Activated B cell treated with CpG ODN at 0.5 μM for 24 hours (primary cell): Measurements from ENCODE around the gene DOCK3. TPM values are rescaled to one million over a fixed set of nuclear protein-coding genes. Genes with fewer than 3 reads are reported as not detected.

ENCODE experiments used
- ATAC-seq: fragments of 200-7000 bp; cut with Tn5 transposase; one replicate; pipeline ENCODE4 v1.10.0; 2021; ENCODE audit warnings: low read depth, mild to moderate bottlenecking, moderate library complexity
- CTCF ChIA-PET: fragments of 350-600 bp; sonication (Branson Sonifier 250); formaldehyde crosslinking; loops from one replicate; lab custom pipeline; 2021; ENCODE audit warnings: antibody characterized with exemption; lab: Charles Lee
- POLR2A ChIA-PET: fragments of 350-600 bp; sonication (Branson Sonifier 250); formaldehyde crosslinking; loops from one replicate; lab custom pipeline; 2021; ENCODE audit warnings: antibody characterized with exemption; lab: Charles Lee
- DNase-seq: peaks from one replicate; pipeline ENCODE4 v3.0.0; 2022
- H3K27ac Mint-ChIP-seq: one replicate; pipeline ENCODE4 v1.8.0; 2020; ENCODE audit warnings: mixed read lengths
- H3K27me3 Mint-ChIP-seq: one replicate; pipeline ENCODE4 v1.8.0; 2021; ENCODE audit warnings: mixed read lengths
- H3K36me3 Mint-ChIP-seq: one replicate; pipeline ENCODE4 v1.8.0; 2021; ENCODE audit warnings: low read depth, mixed read lengths
- H3K4me1 Mint-ChIP-seq: one replicate; pipeline ENCODE4 v1.8.0; 2021; ENCODE audit warnings: mixed read lengths
- H3K4me3 Mint-ChIP-seq: one replicate; pipeline ENCODE4 v1.8.0; 2020; ENCODE audit warnings: mild to moderate bottlenecking, mixed read lengths
- H3K9me3 Mint-ChIP-seq: one replicate; pipeline ENCODE4 v1.8.0; 2020; ENCODE audit warnings: mixed read lengths
- intact Hi-C: fragments of 100-400 bp; cut with micrococcal nuclease; formaldehyde crosslinking; loops from one replicate; pipeline ENCODE4 v1.15.1; 2024
- total RNA-seq: library from RNA; stranded (reverse); gene quantifications from 2 replicates; pipeline ENCODE4 v1.2.3, GENCODE V29; 2022
- TF ChIP-seq, protein P1 (sequence below): fragments of 200-600 bp; IDR thresholded peaks from one replicate; pipeline ENCODE4 v1.8.0; 2022; ENCODE audit warnings: antibody characterized with exemption, mild to moderate bottlenecking

DOCK3 gene
- total RNA-seq, 1 donor from 2014 or later = 0.04 TPM

DNA sequence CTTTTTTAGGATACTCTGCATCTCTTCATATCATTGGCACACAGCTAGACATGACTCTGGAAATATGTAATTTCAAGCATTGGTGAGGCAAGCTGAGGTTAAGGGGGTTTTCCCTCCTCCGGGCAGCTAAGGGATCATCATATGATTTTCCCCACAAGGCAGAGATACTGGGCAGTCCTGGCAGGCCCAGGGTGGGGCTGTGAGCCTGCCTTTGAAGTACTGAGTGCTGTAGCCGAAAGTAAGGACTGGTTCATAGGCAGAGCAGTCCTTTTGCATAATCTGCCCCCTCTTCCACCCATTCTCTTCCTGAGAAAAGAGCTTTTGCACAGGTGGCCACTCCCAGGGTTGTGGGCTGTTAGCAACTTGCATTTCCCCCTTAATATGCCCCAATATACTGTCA lies 541.6 kb downstream of the DOCK3 start:
- ATAC-seq = no peak
- CTCF ChIA-PET = no interaction called here

DNA sequence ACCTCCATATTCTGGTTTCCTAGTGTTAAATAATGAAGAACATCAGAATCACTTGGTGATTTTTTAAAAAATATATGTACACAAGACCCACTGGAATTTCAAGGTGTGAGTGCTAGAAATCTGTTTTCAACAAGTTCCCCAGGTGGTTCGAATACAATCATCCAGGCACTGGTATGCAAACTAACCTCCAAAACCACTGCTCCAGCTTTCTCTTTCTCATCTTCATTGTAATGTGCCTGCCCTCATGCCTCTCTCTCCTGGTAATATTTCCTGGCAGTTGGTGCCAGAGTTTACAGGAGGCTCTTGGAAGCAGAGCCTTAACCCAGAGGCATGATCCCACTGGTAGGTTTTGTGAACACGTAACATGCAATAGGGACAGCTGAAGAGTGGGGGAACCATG lies 547.2 kb downstream of the DOCK3 start:
- POLR2A ChIA-PET = no interaction called here
- Mint-ChIP-seq H3K27me3 (peaks cover 5% of the 10 kb centered on the region), H3K4me3 (no peak overlapping the region), H3K9me3 (no peaks in the 10 kb centered on the region), H3K36me3 (no peaks in the 10 kb centered on the region), H3K4me1 (no peaks in the 10 kb centered on the region), H3K27ac (no peak overlapping the region)
- CTCF ChIA-PET = no interaction called here
- ATAC-seq (no peak), DNase-seq (no peak)
- intact Hi-C loops = no loop called here
- TF ChIP-seq, protein P1, sequence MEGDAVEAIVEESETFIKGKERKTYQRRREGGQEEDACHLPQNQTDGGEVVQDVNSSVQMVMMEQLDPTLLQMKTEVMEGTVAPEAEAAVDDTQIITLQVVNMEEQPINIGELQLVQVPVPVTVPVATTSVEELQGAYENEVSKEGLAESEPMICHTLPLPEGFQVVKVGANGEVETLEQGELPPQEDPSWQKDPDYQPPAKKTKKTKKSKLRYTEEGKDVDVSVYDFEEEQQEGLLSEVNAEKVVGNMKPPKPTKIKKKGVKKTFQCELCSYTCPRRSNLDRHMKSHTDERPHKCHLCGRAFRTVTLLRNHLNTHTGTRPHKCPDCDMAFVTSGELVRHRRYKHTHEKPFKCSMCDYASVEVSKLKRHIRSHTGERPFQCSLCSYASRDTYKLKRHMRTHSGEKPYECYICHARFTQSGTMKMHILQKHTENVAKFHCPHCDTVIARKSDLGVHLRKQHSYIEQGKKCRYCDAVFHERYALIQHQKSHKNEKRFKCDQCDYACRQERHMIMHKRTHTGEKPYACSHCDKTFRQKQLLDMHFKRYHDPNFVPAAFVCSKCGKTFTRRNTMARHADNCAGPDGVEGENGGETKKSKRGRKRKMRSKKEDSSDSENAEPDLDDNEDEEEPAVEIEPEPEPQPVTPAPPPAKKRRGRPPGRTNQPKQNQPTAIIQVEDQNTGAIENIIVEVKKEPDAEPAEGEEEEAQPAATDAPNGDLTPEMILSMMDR = no peak

More for the DNA sequence above, 541.6 kb downstream of the DOCK3 start:
- Mint-ChIP-seq H3K27ac (no peak overlapping the region), H3K27me3 (peaks cover 13% of the 10 kb centered on the region), H3K9me3 (no peaks in the 10 kb centered on the region), H3K4me1 (no peaks in the 10 kb centered on the region), H3K36me3 (no peaks in the 10 kb centered on the region), H3K4me3 (no peak overlapping the region)
- intact Hi-C loops = no loop called here
- TF ChIP-seq, protein P1 = no peak
- POLR2A ChIA-PET = no interaction called here
- DNase-seq = no peak

DNA sequence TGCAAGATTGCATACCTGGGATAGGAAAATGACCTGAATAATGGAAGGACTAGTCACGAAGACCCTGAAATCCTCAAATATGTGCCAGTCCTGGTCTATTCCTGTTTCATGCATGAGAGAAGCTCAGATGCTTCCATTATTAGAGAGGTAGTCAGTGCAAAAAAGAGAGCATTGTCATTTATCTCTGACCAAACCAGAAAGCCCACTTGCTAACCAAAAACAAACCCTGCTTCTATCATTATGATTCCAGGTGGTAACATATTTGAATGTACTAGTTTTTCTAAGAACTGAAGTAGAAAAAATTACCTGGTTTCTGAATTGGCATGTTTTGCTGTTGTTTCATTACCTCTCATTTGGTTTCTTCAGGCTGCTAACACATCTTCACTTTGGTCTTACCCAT lies 549.6 kb downstream of the DOCK3 start:
- Mint-ChIP-seq H3K36me3 (no peaks in the 10 kb centered on the region), H3K27me3 (no peaks in the 10 kb centered on the region), H3K9me3 (no peaks in the 10 kb centered on the region), H3K4me3 (no peak overlapping the region), H3K4me1 (no peaks in the 10 kb centered on the region), H3K27ac (no peak overlapping the region)
- TF ChIP-seq, protein P1 = no peak
- CTCF ChIA-PET = no interaction called here
- DNase-seq = no peak
- no peak for ATAC-seq
- intact Hi-C loops = no loop called here
- POLR2A ChIA-PET = no interaction called here

DNA sequence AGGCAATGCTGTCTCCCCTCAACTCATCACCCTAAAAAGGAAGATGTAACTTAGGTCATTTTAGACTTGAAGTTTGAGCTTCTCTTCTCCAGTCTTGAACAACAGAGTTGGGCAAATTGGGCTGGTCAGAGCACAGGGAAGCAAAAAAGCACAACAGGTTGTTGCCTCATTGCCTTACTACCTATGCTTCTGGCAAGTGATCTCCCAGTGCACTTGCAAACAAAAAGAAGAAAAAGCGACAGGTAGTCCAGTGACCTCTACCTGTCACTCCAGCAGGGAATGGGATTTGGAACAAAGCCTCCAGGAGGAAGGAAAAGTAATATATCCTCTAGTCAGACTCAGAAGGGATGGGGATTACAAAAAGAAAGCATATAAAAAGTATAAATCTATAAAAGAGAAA lies 550.1 kb downstream of the DOCK3 start:
- Mint-ChIP-seq H3K4me1 (no peaks in the 10 kb centered on the region), H3K36me3 (no peaks in the 10 kb centered on the region), H3K27me3 (no peaks in the 10 kb centered on the region), H3K9me3 (no peaks in the 10 kb centered on the region), H3K4me3 (no peak overlapping the region), H3K27ac (no peak overlapping the region)
- TF ChIP-seq, protein P1 = no peak
- intact Hi-C loops = no loop called here
- CTCF ChIA-PET = no interaction called here
- DNase-seq = no peak
- no peak for ATAC-seq
- POLR2A ChIA-PET = no interaction called here

DNA sequence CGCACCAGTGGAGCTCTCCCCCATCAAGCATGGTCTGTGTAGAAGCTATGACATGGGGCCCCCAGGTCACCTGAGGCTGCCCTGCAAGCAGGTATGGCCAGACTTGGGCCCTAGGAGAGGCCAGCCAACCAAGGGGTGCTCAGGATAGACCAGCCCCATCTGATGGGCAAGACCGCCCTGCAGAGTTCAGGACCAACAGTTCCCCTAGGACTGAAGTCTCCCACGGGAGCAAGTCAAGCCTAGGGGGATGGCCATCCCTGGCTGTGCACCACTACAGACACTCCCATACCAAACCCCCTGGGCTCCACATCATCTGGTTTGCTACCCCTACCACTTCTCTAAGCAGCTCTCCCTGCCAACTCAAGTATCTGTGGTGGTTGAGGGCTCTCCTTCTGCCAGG lies 568.2 kb downstream of the DOCK3 start:
- Mint-ChIP-seq H3K36me3 (no peaks in the 10 kb centered on the region), H3K4me3 (no peak overlapping the region), H3K27ac (no peak overlapping the region), H3K4me1 (peaks cover 1% of the 10 kb centered on the region), H3K9me3 (no peaks in the 10 kb centered on the region), H3K27me3 (peaks cover 18% of the 10 kb centered on the region)
- CTCF ChIA-PET = no interaction called here
- POLR2A ChIA-PET = no interaction called here
- intact Hi-C loops = no loop called here
- DNase-seq = no peak
- TF ChIP-seq, protein P1 = no peak
- no peak for ATAC-seq
